NCI-H2171 (cell line): ENCODE measurements around the gene PLA2G12A.
"Not testable (repeated sequence)": the region's sequence is repeated elsewhere in the genome, so short reads cannot be mapped to it uniquely, and the experiment has no call there.

ENCODE experiments used
- DNase-seq: peaks from one replicate; lab custom pipeline; 2025; lab: John Stamatoyannopoulos, UW

The PLA2G12A gene

DNA sequence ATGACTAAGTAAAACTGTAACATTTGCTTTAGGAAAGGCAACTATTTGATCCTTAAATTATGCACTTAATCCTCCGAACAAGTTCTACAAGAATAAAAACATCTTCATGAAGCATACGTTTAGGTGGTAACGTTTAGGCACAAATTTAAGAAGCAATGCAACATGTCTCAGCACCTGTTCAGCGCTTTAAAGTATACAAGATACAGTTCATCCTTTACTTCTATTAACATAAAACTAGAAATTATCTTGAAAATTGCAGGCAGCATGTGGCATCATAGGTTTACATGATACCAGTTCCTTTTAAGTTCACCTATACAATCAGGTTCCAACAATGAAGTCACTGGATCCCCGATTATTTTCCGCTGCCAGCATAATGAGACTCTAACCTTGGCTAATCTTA lies 1.5 kb downstream of the PLA2G12A start:
- DNase-seq, result no peak

DNA sequence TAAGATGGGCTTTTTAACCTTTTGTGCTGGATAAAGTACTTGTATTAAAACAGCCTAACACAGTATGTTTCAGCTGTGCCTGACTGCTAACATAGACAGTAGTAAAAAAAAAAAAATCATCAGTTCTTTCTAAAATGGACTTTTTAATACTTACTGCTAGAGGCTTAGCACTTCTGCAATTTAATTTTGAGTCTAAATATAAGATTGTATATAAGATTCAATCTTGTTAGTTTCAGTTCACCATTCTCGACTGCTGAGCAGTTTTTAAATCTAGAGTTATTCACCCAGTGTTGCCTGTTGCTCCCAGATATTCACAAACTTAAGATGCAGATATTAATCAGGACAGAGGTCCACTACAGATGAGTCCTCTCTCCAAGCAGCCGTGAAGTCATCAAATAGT lies 6.8 kb downstream of the PLA2G12A start:
- no peak for DNase-seq

DNA sequence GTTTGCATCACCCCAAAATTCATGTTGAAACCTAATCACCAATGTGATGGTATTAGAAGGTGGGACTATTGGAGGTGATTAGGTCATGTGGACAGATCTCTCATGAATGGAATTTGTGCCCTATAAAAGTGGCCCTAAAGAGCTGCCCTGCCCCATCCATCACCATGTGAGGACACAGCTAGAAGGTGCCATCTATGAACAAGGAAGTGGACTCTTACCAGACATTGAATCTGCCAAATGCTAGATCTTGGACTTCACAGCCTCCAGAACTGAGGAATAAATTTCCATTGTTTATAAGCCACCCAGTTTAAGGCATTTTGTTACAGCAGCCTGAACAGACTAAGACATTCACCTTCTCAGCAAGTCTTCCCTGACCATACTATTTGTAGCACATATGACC lies 7.5 kb downstream of the PLA2G12A start:
- DNase-seq, result no peak

DNA sequence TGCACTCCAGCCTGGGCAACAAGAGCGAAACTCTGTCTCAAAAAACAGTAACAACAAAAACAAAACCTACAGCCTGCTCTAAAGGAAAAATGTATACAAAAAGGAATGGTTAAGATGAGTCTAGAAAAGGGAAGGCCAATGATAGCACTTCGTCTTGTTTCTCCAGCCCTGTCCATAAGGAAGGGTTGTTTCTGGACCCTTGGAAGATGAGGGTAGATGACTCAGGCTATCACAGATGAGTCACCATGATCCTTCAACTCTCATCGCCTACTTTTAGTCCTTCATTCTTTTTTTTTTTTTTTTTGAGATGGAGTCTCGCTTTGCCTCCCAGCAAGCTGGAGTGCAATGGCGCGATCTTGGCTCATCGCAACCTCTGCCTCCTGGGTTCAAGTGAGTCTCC lies 8.8 kb downstream of the PLA2G12A start:
- DNase-seq, result no peak

DNA sequence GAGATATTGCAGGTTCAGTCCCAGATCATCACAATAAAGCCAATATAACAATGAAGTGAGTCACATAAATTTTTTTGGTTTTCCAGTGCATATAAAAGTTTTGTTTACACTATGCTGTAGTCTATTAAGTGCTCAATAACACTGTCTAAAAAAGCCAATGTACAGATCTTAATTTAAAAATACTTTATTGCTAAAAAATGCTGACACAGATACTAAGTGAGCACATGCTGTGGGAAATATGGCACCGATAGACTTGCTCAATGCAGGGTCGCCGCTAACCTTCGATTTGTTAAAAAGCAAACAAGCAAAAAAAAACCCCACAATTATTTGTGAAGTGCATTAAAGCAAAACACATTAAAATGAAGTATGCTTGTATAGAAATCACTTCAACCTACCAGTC lies 10.3 kb downstream of the PLA2G12A start:
- no peak for DNase-seq

DNA sequence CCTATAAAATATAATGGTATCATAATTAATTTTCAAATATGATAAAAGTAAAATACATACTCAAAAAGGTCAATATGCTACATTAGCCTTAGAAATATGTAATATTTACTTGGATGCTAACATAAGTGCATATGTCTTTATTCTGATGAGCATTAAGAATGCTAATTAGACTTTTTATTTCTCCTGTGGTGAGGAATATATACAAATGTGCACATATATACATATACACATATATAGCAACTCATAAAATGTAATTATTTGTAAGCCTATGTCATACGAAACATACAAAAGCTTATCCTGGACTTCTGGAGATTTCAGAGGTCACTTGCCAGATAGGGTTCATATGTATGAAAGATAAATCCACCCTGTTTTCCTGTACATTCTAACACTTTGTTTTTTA lies 11.1 kb downstream of the PLA2G12A start:
- no peak for DNase-seq

DNA sequence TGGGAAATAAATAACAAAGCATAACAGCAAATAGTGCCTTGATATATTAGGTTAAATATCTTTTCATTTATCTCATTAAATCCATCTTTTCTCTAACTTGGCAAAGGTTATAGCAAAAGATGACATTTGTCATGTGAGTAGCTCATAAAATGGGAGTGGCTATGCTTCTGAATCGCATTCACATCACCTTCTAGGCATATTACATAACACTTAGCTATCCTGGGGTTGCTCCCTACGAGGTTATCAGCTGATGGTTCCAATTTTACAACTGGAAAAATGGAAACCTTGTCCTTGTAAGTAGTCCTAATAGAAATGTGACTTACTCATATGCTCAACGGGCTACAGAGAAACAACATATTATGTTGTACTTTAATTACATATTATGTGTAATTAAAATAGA lies 16.4 kb downstream of the PLA2G12A start:
- DNase-seq, result no peak

DNA sequence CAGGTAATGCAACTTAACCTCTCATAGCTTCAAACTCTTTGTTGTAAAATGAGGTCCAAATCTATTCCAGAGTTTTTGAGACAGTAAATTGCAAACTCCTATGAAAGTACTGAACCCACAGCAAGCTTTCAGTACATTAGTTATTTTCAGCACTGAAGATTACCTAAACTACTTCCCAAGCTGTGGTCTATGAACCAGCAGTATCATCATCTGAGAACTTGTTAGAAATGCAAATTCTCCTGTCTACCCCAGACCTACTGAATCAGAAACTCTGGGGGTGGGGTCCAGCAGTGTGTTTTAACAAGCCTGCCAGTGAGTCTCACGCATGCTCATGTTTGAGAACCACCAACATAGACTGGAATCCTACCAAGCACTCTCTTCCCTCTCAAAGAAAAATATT lies 20.9 kb downstream of the PLA2G12A start:
- DNase-seq, result no peak

DNA sequence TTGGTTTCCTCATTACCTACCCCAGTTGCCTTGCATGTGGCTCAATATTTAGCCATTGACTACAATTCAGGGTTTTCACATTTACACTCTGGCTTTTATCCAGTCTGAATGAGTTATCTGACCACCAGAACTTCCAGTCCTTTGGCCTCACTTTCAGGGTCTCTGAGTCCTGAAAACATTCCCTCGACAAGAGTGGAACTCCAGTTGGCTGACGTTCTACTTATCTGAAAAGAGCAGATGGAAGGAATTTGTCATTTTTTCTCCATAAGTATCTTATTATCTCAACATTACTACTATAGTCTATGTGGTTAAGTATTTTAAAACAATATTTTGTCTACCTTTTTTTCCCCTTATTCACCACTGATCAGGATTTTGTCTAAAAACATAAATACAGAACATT lies 21.4 kb downstream of the PLA2G12A start:
- DNase-seq, result no peak

DNA sequence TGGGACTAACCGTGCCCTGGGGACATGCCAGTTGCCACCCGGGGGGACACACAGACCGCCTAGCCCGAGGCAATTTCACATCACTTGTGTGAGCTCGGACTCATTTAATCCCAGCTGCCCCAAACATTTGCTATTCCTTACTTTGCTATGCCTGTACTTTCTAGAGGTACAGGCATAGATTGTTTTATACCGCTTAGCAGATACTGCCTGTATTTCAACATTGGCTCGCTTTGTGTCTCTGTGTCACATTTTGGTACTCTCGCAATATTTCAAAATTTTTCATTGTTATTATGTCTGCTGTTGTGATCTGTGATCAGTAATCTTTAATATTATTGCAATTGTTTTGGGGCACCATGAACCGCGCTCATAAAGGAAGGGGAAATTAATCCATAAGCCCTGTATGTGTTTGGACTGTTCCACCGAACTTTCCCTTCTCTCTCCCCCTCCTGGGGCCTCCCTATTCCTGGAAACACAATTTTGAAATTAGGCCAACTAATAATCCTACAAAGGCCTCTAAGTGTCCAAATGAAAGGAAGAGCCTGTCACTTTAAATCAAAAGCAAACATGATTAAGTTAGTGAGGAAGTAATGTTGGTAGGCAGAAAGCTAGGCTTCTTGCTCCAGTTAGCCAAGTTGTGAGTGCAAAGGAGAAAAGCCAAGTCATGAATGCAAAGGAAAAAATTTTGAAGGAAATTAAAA lies 26.1 kb downstream of the PLA2G12A start:
- DNase-seq, result no peak

DNA sequence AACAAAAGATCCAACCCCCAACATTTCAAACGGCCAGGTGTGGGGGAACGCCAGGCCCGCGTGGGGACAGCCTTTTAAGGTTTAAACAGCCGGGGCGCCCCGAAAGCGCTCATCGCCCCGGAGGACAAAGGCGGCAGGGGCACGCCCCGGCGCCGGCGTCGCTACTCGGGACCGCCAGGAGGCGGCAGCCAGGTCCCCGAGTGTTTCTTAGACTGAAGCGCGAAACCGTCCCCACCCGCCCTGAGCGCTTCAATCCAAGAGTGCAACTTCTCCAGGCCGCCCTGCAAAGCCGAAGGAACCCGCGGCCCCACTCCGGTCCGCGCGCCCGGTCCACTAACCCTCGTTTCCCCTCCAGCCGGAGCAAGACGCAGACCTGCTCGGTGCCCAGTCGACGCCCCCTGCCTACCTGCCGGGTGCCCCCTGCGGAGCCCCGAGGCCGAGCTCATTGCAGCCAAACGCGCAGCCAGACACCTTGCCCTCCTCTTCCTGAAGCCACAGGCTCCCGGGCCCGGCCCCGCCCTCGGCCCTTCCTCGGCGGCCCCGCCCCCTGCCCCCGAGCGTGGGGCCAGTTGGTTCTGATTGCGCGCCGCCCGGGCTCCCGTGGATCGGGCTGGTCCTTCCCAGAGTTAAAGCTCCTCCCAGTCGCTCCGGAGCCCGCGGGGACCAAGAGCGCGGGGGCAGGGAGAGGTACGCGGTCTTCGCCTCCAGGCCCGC lies 26.8 kb downstream of the PLA2G12A start, which contains the start of gene CASP6:
TSS of gene CASP6 (minus strand) at position 496 of the 714 bp plus-strand sequence. CDS start at position 446, 50 bp downstream.
- peak; percentile 26 for DNase-seq

DNA sequence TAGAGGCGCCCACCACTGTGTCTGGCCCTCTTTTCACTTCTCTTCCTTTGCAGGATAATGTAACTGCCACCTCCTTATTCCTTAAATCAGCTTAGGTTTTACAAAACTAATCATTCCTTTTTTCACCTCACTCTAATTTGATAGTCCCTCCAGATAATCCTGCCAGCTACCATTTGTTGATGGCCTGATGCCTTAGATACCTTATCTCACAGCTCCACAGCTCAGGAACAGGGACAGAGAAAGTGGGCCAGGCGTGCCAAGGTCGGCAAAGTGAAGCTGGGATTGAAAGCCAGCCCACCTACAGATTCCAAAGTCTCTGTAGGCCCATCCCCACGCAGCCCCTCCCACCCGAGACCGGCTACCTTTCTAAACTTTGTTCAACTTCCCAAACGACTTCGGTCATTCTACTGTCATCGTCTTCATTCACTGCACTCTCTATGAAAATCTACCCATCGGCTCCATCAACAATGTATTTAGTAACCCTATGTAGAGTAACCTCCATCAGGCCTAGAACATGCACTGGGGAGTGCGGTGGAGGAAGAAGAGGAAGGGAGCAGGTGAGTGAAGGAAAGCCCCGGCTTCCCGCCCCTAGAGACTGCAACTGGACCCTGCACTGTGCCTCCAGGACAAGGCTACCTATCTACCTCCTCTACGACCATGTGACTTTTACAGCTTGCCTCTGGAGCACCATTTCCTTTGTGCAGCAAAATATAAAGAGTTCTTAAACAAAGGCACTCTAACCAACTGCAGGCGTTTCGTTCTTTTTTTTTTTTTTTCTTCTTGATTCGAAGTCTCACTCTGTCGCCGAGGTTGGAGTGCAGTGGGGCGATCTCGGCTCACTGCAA lies 28.1 kb downstream of the PLA2G12A start:
- DNase-seq, result no peak

DNA sequence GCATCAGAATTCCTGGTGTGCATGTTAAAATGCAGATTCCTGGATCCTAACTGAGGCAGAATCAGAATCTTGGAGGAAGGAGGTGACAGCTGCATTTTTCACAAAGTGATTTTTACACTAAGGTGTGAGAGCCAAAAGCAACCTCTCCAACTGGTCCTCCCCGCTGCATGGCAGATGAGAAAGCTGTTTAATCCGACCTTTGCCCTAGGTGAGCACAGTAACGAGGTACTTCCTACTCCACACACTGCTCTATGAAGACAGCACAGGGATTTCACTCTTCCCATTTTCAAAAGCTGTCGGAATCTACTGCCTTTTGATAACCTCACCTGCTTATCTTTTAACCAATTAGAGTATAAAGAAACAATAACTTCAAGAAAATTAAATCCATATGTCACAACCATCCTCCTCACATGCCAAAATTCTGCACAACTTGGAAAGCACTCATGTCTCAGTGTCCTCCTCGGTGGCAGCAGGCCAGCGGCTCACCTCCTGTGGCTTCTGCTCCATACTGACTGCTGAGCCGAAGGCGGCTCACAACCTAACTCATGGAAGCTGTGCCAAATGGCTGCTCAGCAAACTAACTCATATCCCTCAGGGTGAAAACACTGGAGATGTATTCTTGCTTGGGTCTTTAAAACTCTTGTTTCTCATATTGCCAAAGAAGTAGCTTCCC lies 30.2 kb downstream of the PLA2G12A start:
- no peak for DNase-seq

DNA sequence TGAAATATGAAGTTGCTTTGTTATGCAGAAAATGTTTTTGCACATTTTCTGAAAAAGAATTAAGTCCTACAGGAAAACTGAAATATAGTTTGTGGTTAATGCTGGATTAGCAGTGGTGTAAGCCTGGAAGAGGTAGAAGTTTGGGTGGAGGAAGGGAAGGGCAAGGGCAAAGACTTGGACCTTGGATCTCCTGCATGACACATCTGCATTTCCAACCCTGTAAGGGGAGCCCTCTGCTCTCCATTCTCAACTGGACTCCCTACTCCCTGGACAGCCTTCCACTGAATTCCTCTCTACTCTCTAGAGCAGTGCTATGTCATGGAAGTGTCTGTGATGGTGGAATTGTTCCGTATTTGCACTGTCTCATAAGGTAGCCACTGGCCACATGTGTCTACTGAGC lies 31.2 kb downstream of the PLA2G12A start:
- DNase-seq, result no peak

DNA sequence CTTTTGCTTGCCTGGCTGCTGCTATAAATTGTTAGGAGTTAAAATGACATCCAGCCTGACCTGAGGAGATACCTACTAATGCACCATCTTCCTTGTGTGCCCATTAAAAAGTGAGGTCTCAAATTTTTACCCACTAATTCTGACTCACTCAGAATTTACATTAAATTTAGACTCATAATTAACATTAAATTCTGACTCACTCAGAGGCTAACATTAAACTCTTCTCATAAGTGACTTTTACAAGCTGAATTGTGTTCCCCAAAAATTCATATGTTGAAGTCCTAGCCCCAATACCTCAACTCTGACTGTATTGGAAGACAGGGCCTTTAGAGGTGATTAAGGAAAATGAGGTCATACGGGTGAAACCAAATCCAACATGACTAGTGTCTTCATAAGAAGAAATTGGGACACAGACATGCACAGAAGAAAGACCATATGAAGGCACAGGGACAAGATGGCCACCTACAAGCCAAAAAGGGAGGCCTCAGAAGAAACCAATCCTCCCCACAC lies 38.4 kb downstream of the PLA2G12A start:
- no peak for DNase-seq

DNA sequence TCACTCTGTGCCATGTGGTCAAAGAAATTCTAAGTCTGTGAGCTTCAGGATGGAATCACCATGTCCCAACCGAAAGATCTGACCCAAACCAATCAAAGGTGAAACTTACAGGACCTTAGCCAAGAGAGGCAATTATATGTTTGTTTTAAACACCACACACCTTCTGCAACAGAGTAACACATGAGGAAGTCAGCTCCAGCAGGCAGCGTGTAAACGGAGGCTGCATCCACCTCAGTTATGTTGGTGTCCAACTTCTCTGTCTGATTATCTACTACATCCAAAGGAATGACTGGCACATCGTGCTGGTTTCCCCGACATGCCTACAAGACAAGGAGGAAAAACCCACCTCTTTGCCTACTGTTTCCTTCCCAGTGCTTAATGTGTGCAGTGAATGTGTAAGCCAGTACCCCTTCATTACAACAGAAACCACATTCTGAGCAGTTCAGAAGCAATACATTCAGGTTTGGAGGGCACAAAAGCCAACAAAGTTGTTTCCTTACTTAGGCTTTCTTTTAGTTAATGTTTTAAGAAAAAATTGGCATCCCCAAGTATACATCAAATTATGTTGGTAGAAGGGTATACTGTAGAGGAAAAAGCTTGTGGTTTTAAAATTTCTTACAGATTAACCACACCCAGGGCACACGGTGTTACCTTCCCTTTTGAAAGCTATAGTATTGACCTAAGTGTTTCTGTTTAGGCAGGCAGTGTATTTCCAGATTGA lies 39.0 kb downstream of the PLA2G12A start:
- DNase-seq, result no peak

DNA sequence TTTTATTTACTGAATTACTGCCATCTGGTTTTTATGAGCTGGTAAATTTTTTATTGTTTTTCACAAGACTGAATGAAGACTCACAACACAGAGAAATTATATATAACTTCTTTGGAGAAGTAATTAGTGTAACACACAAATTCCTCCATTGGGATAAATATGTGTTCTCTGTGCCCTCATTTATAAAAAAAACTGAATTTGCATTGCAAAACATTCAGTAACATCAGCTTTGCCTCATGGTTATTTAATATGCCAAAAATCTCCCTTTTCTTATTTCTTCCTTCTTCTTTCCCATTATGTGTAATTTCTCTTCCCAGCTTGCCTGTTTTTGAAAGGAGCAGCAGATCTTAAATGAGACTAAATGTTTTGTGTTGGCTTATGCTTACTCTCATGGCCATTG lies 45.1 kb downstream of the PLA2G12A start:
- DNase-seq, result no peak

DNA sequence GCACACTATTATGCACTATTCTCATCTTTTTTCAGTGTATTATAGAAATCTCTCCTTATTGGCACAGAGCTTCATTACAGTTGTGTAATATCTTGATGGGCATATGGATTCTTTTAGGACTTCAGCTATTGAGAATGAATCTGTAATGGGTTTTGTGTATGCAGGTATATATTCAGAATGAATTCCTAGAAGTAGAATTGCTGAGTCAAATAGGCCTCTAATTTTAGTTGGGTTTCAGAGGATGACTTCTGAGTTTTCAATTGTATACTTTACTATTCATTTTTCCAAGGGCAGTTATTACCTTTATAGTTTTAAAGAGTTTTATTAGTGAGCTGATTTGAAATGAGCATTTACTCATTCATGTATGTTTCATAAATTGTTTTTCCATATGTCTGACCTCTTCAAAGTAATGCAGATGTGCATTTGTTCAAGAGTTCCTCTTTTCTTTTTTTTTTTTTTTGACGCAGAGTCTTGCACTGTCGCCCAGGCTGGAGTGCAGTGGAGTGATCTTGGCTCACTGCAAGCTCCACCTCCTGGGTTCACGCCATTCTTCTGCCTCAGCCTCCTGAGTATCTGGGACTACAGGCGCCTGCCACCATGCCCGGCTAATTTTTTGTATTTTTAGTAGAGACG lies 46.1 kb downstream of the PLA2G12A start:
- DNase-seq, result no peak

DNA sequence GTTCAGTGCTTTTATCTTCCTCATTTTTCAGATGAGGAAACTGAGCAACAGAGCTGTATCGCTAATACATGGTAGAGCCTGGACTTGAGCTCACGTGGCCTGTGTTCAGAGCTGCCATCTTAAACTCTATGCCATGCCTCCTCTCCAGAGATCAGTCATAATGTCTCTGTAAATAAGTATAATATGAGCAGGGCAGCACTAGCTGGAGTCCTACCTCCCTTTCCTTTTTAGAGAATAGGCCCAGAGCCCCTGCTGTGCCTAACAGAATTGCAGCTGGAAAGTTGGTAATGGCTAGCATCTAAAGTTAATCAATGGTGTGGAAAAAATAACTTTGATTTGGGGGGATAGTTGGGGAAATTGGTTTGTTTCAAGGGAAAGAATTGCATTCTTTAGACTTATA lies 47.0 kb downstream of the PLA2G12A start:
- DNase-seq, result no peak

DNA sequence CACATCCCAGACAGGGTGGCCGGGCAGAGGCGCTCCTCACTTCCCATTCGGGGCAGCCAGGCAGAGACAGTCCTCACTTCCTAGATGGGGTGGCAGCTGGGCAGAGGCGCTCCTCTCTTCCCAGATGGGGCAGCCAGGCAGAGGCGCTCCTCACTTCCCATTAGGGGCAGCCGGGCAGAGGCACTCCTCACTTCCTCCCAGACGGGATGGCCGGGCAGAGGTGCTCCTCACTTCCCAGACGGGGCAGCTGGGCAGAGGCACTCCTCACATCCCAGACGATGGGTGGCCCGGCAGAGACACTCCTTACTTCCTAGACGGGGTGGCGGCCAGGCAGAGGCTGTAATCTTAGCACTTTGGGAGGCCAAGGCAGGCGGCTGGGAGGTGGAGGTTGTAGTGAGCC lies 50.9 kb downstream of the PLA2G12A start:
- not testable (repeated sequence) for DNase-seq

DNA sequence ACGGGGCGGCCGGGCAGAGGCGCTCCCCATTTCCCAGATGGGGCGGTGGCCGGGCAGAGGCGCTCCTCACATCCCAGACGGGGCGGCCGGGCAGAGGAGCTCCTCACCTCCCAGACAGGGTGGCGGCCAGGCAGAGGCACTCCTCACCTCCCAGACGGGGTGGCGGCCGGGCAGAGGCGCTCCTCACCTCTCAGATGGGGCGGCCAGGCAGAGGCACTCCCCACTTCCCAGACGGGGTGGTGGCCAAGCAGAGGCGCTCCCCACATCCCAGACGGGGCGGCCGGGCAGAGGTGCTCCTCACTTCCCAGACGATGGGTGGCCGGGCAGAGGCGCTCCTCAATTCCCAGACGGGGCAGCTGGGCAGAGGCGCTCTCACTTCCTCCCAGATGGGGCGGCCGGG lies 51.4 kb downstream of the PLA2G12A start:
- not testable (repeated sequence) for DNase-seq
